Stimulated activated CD8-positive, alpha-beta memory T cell treated with anti-CD3 and anti-CD28 coated beads, Interleukin-7, amount 100 ng/mL, for 24 hours (primary cell): Measurements from ENCODE around the gene MLX.

ENCODE experiments used
- DNase-seq: peaks from one replicate; pipeline ENCODE4 v3.0.0-alpha.2; 2020; ENCODE audit warnings: low read depth

The MLX gene, protein sequence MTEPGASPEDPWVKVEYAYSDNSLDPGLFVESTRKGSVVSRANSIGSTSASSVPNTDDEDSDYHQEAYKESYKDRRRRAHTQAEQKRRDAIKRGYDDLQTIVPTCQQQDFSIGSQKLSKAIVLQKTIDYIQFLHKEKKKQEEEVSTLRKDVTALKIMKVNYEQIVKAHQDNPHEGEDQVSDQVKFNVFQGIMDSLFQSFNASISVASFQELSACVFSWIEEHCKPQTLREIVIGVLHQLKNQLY

DNA sequence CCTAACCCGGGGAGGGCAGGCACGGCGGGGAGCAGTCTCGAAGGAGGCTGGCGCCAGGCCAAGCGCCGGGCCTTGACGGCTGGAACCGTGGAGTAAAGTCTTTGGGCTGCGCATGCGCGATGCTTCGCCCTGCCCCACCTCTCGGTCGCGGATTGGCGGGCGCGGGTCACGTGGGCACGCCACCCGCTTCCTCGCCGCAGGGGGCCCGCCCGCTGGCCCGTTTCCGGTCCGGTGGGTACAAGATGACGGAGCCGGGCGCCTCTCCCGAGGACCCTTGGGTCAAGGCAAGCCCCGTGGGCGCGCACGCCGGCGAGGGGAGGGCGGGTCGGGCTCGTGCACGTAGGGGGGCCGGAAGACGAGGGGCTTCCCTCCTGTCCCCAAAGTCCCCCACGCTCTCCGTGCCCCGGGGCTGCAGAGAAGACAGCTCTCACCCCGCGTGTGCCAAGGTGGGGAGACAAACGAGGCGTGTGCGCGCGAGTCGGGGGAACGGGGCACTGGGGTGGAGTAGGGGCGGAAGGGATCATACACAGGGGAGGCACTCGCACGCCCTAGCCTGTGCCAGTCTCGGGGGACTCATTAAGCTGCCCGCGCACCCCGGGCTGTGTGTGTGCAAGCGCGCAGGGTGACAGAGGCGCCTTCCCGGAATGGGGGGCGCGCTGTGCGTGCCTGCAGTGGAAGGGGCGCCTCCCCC is at the start of gene MLX:
TSS of gene MLX (plus strand) at position 218 of the 691 bp plus-strand sequence. CDS start at position 243, 25 bp downstream.
- peak; percentile 80 for DNase-seq

DNA sequence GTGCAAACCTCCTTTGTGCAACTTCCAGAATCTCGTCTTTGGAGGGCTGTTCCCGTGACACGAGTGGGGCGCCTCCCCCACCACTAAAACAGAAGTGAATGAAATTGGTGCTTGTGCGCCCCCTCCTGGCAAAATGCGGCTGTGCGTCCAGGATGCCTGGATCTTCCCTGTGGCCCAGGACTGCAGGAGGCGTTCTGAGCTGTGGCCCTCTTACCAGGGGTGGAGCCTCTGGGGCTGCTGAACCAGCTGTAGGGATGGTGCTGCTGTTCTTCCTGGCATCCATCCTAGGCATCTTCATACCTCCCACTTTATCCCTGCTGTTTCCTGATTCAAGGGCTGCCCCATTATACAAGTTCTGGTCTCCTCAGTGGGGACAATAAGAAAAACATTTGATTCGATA is 49.4 kb upstream of the MLX start:
- peak; percentile 72 for DNase-seq

DNA sequence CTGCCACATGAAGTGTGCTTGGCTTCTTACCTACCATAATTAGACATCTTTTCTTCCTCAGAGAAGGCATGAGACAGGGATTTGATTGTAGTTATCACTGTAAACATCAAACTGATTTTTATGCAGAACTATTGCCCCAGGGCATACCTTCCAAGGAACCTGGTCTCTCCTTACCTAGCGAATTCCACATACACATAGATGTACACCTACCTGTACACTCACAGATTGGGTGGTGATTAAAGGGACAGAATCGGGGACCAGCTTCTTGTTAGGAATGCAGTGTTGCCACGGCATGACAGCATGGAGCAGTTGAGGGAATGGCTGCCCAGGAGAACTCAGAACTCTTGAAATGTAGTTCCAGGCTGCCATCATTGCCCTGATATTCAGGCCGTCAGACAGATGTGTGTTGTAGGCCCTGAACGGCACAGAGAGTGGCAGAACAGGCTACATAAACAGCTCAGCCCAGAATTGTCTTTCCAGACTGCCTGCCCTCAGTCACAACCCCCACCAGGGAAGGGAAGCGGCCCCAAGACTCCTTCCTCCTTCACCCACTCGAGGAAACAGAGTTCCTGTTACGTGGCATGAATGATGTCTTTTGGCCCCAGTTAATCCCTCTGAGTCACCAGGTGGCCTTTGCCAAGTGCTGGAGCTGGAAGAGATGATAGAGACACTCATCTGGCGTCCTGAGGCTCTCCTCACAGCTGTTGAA is 48.7 kb upstream of the MLX start:
- DNase-seq, result no peak

DNA sequence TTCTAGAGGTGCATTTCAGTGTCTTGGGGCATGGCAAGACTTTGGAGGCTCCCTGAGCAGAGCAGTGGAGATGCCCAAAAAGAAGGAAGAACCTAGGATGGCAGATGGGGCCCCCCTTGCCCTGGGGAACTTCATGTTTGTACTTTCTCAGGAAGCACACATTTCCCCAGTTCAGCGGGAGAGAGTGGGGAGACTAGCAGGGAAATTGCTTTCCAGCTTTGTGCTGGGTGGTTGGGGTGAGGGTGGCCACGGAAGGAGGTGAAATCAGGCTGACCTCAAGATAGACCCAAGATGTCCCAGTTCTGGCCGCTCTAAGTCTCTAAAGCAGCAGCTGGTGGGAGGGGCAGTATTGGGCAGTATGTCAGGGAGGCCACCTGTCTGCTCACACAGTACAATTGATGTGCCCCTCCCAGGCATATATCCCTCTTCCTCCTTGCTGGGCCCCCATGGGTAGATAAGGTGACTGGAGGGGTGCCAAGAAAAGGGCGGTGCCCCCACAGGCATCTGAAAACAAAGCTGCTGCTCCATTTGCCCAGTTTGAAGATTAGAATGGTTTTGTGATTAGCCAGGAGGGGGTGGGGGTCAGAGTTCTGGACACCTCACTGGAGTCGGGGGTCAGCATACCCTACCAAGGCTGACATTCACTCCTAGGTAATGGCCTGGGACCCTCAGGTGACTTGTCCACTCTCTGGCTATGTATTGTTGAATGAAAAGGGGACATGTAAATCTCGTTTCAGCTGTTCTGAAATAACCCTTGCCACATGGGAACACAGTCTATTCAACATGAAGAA is 48.0 kb upstream of the MLX start:
- no peak for DNase-seq

DNA sequence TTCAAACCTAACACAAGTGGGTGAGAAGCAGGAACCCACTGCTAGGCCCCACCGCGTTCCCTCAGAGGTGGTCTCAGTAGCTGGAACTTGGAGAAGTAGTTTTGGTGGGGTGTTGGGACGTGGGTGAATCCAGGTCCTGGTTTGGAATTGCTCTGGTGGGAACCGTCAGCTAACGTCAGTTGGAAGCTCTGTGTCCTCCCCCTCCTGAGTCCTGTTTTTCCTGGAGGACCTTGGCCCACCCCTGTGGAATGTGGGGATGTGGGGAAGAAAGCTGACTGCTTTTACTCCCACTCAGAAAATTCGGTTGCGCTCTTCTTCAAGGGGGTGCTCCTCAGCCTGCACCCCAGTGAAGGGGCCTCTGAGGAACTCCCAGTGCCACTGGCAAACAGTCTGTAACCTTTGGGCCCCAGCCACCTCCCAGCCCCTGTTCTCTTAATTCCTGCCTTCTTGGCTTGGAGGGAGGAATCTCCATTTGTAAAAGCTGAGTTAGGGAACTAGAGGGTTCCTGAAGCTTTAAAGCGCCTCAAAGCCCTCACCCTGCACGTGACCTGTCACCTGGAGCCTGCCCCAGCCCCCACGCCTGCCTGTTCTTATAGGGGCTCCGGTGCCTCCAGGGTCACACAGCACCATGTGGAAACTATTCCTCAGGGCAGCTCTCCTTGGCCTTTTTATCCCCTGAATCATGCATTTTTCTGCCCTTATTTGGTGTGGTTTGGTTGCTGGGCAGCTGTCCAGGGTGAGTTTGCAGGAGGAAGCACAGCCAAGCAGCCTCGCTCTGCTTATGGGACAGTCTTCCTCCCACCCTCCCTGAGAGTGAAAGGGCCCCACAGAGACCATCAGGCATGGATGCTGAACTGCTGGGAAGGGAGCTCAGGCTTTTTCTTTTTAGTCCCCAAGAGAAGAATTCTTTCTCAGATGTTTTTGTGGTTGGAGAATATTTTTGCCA is 47.1 kb upstream of the MLX start:
- DNase-seq, result no peak

DNA sequence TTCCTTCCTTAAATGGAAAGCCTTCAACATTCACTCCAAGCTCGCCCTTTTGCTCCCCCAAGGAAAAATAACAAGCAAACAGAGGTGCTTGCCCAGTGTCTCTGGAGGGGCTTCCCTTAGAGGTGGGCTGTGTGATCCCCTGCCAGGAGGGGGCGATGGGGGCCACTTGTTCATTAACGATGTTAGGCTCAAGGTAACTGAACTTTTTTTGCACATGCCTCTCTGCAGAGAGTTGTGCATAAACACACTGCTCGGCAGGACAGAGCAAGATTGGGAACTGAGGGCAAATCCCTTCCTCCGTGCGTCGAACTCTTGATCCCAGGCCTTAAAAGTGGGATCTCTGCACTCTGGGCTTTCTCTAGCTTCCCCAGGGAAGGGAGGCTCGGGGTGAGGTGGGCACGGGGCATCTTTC is 46.4 kb upstream of the MLX start:
- DNase-seq, result no peak

DNA sequence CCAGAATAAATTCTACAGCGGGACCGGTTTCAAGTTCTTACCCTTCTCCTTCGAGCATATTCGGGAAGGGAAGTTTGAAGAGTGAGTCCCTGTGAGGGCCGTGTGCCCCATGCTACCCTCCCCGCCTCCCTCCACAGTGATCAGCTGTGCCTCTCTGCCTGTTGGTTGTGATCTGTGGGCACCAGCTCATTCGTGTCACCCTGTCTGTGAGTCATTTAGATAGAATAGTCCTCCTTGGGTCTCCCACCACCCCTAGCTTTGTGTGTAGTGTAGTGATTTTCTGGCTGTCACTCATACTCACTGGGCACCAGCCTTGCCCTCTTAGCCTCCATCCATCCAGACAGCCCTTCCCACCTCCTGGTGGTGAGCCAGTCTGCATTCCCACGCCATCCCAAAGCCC is 45.9 kb upstream of the MLX start:
- DNase-seq, result no peak

DNA sequence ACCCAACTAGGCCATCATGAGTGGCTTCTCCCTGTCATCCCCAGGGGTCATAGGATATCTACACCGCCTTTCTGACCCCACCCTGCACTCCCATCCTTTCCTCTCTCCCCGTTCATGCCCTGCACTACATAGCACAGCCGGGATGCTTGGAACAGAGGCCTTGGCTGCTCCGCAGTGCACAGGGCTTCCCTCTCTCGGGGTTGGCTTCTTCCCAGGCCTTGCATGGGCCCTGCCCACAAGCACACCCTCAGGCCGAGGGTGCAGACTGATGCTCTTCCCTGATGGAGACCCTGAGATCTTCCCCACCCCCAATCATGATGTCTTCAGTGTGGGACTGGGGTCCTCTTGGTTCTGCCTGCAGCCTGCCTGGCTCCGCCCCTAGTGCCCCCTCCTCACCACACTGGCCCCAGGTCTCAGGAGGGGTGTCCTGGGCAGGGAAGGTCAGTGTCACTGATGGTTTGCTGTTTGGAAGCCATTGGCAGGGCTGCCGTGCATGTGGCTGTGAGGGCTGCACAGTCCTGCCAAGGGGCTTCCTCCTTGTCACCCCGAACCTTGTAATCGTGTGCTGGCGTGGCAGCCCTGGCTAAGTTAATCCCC is 45.1 kb upstream of the MLX start:
- no peak for DNase-seq

DNA sequence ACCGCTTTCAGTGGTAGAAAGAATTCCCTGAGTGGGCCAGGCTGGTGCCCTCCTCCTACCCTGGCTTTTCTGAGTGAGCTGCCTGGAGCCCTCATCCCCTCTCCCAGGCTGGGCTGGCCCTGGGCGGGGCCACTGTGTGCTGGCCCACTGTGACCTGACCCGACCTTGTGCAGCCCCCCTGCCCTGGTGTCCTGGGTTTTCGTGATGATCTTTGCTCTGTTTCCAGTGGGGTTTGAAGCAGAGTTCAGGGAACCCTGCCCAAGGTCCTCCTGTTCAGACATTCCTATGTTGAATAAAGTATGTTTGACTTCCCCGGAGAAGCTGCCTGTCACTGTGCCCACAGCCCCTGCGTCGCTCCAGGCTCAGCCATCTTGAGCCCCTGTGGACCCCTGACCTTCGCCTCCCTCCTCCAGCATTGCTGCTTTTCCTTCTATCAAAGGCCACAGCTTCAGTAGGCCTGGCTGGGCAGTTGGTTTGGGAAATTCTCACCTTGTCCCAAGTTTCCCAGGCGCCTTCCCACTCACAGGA is 44.6 kb upstream of the MLX start:
- DNase-seq, result no peak

DNA sequence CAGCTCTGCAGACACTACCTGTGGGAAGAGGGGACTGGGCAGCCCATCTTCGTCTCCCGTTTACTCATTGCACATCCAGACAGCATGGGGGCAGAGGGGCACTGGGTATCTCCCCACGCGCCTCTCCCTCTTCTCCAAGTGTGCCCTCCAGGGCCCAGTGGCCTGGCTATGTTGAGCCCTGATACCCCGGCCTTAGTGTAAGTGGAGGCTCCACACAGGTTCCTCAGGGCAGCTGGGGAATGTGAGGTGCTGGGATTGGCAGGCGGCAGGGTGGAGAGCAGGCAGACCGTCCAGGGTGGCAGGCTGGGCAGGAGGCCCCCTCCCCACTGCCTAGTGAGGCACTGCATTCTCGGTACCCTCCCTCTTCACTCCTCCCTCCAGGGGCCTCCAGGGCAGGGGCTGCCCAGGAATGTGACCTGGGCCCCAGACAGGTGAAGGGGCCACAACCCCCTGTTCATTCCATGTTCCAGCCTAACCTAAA is 44.1 kb upstream of the MLX start:
- no peak for DNase-seq

DNA sequence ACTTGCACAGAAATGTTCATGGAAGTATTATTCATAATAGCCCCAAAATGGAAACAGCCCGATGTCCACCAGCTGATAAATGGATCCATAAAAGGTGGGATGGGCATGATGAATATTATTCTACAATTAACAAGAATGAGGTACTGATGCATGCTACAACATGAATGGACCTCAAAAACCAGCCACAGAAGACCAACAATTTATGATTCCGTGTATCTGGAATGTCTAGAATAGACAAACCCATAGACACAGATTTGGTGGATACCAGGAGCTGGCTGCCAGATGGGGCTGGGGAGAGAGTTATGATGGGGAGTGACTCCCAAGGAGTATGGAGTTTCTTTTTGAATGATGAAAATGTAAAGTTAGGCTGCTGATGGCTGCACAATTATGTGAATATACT is 41.7 kb upstream of the MLX start:
- no peak for DNase-seq

DNA sequence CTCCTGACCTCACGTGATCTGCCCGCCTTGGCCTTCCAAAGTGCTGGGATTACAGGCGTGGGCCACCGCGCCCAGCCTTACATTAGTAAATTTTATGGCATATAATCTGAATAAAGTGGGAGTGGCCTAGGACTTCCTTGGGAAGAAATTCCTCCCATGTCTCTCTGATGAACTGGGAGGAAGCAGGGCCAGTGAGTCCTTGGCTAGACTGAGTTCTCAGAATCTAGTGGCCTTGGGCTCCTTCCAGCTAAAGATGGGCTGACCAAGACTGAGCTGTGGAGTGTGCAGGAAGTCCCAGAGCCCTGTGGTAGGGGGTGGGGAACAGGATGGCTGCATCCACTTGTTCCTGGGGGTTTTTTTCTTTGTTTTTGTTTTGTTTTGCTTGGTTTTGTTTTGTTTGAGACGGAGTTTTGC is 40.9 kb upstream of the MLX start:
- no peak for DNase-seq

DNA sequence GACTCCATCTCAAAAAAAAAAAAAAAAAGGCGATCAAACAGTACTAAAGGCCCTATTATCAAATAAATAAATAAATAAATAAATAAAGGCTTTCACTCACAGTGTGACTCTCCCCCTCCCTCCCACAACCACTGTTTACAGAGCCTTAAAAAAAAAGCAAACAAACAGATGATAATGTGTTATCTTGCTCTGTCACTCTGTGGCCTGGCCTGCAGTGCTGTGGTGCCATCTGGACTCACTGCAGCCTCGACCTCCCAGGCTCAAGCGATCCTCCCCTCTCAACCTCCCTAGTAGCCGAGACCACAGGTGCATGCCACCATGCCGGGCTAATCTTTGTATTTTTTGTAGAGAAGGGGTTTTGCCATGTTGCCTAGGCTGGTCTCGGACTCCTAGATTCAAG is 39.0 kb upstream of the MLX start:
- DNase-seq, result no peak

DNA sequence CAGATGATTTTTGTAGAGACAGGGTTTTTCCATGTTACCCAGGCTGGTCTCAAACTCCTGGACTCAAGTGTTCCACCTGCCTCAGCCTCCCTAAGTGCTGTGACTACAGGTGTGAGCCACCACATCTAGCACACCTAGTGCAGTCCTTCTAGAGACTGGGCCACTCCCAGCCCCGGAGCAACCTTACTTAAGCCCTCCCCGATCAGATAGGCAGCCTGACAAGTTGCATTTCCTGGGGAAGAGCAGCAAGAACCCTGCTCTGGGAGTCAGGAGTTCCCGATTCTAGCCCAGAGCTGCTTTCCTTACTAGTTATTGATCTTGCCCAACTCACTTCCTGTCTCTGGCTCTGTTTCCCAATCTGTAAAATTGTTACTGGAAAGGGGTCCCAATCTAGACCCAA is 37.8 kb upstream of the MLX start:
- DNase-seq, result no peak

DNA sequence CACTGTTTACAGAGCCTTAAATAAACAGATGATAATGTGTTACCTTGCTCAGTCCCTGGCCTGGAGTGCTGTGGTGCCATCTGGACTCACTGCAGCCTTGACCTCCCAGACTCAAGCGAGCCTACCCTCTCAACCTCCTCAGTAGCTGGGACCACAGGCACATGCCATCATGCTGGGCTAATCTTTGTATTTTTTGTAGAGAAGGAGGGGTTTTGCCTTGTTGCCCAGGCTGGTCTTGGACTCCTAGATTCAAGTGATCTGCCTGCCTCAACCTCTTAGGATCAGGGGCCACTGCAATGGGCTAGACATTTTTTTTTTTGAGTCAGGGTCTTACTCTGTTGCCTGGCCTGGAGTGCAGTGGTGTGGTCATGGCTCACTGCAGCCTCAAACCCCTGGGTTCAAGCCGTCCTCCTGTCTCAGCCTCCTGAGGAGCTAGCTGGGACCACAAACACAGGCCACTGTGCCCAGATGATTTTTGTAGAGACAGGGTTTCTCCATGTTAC is 35.9 kb upstream of the MLX start:
- no peak for DNase-seq

DNA sequence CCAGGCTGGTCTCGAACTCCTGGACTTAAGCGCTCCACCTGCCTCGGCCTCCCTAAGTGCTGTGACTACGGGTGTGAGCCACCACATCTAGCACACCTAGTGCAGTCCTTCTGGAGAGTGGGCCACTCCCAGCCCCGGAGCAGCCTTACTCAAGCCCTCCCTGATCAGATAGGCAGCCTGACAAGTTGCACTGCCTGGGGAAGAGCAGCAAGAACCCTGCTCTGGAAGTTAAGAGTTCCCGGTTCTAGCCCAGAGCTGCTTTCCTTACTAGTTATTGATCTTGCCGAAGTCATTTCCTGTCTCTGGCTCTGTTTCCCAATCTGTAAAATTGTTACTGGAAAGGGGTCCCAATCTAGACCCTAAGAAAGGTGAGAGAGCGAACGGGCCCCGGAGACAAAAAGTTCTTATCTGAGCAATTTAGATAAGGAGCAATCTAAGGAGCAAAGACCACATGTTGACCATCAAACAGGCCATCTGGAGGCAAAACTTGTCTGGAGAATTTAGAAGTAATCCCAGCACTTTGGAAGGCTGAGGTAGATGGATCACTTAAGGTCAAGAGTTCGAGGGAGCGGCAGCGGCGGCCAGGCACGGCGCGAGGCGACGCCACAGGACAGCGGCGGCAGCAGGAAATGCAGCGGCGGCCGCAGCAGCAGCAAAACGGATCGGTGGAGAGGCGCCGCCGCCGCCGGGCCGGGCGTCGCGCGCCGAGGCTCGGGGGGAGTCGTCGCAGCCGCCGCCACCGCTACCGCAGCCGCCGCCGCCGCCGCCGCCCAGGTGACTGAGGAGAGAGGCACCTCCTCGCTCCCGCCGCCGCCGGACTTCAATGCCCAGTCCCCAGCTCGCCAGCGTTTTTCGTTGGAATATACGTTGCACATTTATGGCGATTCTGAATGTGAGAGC is 35.2 kb upstream of the MLX start:
- no peak for DNase-seq

DNA sequence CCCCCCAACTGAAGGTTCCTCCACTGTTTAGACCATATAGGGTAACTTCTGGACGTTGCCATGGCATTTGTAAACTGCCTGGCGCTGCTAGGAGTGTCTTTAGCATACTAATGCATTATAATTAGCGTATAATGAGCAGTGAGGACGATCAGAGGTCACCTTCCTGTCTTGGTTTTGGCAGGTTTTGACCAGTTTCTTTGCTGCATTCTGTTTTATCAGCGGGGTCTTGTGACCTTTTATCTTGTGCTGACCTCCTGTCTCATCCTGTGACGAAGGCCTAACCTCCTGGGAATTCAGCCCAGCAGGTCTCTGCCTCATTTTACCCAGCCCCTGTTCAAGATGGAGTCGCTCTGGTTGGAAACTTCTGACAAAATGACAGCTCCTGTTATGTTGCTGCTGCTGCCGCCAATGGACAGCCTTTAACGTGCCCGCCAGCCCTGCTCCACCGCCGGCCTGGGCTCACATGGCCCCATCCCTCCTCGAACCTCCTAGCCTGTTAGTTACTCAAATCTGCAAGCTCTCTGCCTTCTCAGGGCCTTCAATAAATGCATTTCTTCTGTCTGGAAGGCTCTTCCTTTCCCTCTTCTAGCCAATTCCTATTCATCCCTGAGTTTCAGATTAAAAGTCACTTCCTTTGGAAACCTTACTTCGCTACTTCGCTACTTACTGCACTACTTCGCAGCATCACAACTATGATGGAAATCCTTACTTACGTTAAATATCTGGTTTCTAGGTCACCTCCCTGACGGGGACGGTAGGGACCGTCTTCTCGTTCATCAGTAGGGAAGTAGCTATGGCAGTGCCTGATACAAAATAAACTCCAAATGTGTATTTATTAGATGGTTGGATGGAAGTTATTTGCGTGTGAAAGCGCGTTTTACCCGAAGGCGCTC is 31.5 kb upstream of the MLX start:
- no peak for DNase-seq

DNA sequence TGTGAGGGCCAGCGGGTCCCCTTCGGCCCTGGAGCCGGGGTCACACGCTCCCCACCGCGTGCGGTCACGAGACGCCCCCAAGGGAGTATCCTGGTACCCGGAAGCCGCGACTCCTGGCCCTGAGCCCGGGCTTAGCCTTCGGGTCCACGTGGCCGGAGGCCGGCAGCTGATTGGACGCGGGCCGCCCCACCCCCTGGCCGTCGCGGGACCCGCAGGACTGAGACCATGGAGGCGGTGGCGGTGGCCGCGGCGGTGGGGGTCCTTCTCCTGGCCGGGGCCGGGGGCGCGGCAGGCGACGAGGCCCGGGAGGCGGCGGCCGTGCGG is 30.9 kb upstream of the MLX start, which contains the start of gene NAGLU:
TSS of gene NAGLU (plus strand) at position 194 of the 324 bp plus-strand sequence. CDS start at position 226, 32 bp downstream.
- DNase-seq, result peak; percentile 67
